HFF-Myc (cell line): Measurements from ENCODE around the gene CREBZF.
"Not testable (repeated sequence)": the region's sequence is repeated elsewhere in the genome, so short reads cannot be mapped to it uniquely, and the experiment has no call there.

Experiments
- DNase-seq: peaks from one replicate; pipeline ENCODE4 v3.0.0-alpha.2; 2011; ENCODE audit warnings: low read depth; ENCODE audit errors: extremely low read depth
- H3K4me3 ChIP-seq: replicated peaks from 2 replicates; pipeline ENCODE4 v1.5.1; 2011; ENCODE audit warnings: low read depth, mild to moderate bottlenecking, control low read depth, low read length
- TF ChIP-seq, protein P1 (sequence below): IDR thresholded peaks from 2 replicates; pipeline ENCODE4 v1.5.1; 2012; ENCODE audit warnings: mild to moderate bottlenecking, low read depth, low read length, control low read depth; ENCODE audit errors: missing control alignments

The CREBZF gene

GRCh38 chr11:85620256-85620655 is 44.7 kb downstream of the CREBZF start:
- TF ChIP-seq, protein P1, sequence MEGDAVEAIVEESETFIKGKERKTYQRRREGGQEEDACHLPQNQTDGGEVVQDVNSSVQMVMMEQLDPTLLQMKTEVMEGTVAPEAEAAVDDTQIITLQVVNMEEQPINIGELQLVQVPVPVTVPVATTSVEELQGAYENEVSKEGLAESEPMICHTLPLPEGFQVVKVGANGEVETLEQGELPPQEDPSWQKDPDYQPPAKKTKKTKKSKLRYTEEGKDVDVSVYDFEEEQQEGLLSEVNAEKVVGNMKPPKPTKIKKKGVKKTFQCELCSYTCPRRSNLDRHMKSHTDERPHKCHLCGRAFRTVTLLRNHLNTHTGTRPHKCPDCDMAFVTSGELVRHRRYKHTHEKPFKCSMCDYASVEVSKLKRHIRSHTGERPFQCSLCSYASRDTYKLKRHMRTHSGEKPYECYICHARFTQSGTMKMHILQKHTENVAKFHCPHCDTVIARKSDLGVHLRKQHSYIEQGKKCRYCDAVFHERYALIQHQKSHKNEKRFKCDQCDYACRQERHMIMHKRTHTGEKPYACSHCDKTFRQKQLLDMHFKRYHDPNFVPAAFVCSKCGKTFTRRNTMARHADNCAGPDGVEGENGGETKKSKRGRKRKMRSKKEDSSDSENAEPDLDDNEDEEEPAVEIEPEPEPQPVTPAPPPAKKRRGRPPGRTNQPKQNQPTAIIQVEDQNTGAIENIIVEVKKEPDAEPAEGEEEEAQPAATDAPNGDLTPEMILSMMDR = no peak

DNA sequence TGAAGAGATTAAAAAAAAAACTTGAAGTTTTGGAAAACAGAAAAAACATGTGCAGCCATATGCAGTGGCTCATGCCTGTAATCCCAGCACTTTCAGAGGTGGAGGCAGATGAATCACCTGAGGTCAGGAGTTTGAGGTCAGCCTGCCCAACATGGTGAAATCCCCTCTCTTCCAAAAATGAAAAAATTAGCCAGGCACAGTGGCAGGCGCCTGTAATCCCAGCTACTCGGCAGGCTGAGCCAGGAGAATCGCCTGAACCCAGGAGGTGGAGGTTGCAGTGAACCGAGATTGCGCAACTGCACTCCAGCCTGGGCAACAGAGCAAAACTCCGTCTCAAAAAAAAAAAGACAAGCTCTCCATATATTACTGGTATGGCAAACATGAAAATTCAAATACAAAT is 45.4 kb downstream of the CREBZF start:
- H3K4me3 ChIP-seq = no peak overlapping the region
- TF ChIP-seq, protein P1 = no peak
- no peak for DNase-seq

More at GRCh38 chr11:85620256-85620655, 44.7 kb downstream of the CREBZF start:
- DNase-seq = no peak
- no peak overlapping the region for H3K4me3 ChIP-seq

DNA sequence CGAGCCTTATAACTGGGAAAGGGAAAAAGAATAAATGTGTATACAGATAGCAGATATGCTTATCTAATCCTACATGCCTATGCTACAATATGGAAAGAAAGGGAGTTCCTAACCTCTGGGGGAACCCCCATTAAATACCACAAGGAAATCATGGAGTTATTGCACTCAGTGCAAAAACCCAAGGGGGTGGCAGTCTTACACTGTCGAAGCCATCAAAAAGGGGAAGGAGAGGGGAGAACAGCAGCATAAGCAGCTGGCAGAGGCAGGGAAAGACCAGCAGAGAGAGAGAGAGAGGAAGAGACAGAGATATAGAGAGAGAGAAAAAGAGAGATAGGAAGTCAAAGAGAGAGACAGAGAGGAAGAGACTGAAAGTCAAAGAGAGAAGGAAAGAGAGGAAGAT is 53.3 kb downstream of the CREBZF start:
- not testable (repeated sequence) for DNase-seq, H3K4me3 ChIP-seq
